LNCaP clone FGC (cell line): ENCODE results near the gene CNTN5.
"Not testable (repeated sequence)": the region's sequence is repeated elsewhere in the genome, so short reads cannot be mapped to it uniquely, and the experiment has no call there.

Experiments used
- DNase-seq: peaks from one replicate; pipeline ENCODE4 v3.0.0-alpha.2; 2011; ENCODE audit warnings: low read depth
- H3K4me3 ChIP-seq: 2 replicates; pipeline ENCODE4 v1.5.1; 2011; ENCODE audit warnings: mild to moderate bottlenecking, low read depth, low read length, control low read depth
- CTCF ChIP-seq: IDR thresholded peaks from 2 replicates; pipeline ENCODE4 v1.5.1; 2012; ENCODE audit warnings: mild to moderate bottlenecking; ENCODE audit not compliant: control insufficient read depth, insufficient read depth; ENCODE audit errors: extremely low read depth

CNTN5 gene

GRCh38 chr11:99098258-99098657, 77.5 kb downstream of the CNTN5 start:
- no peak for DNase-seq

DNA sequence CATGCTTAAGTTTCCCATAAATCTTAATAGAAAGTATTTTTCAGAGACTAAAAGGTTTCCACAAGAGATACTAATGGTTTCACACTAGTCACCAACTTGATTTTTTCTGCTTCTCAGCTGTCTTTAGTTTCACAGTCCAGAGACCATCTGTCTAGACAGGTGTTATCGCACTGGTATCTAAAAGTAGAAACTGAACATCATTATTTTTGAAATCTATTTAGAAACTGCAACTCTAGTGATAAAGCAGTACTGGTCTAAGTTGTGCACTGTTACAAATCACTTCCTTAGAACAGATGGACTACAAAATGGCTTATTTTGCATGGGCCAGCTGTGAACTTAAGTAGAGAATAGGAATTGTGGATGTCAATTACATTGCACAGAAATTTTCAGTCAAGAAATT, 78.0 kb downstream of the CNTN5 start:
- H3K4me3 ChIP-seq: no peak overlapping the region
- TF ChIP-seq CTCF: no peak
- DNase-seq: no peak

More at GRCh38 chr11:99098258-99098657, 77.5 kb downstream of the CNTN5 start:
- no peak for TF ChIP-seq CTCF
- no peak overlapping the region for H3K4me3 ChIP-seq

DNA sequence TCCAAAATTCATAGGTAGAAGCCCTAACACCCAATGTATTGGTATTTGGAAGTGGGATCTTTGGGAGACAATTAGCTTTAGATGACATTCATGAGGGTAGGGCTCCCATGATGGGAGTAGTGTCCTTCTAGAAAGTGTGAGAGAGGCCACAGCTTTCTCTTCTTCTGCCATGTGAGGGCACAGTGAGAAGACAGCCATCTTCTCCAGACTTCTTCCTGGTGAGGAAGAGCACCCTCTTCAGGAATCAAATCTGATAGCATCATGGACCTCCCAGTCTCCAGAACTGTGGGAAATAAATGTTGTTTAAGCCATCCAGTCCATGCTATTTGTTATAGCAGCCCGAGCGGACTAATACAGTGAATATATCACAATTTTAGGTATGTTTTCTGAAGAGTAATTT, 96.9 kb downstream of the CNTN5 start:
- no peak overlapping the region for H3K4me3 ChIP-seq
- TF ChIP-seq CTCF: no peak
- no peak for DNase-seq

- DNase-seq, H3K4me3 ChIP-seq: not testable (repeated sequence)
These were observed 113.1 kb downstream of the CNTN5 start for GRCh38 chr11:99133862-99134261.

- H3K4me3 ChIP-seq: no peak overlapping the region
- no peak for DNase-seq
- no peak for TF ChIP-seq CTCF
These were observed 114.8 kb downstream of the CNTN5 start for GRCh38 chr11:99135508-99135907.

- DNase-seq: no peak
- no peak overlapping the region for H3K4me3 ChIP-seq
- TF ChIP-seq CTCF: no peak
These were observed 121.5 kb downstream of the CNTN5 start for GRCh38 chr11:99142237-99142636.

DNA sequence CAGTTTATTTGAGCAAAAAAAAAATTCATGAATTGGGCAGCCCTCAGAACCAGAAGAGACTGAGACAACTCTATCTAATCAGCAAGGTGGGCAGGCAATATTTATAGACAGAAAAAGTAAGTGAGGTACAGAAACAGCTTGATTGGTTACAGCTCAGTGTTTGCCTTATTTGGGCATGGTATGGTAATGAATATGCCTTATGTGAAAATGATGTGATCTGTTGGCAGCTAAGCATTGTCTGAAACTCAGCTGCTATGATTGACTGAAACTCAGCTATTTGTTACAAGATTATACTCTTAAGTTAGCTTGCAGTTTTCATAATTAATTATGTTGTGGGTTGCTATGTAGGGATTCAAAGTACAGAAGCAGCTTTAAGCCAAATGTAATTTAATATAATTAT, 127.6 kb downstream of the CNTN5 start:
- no peak overlapping the region for H3K4me3 ChIP-seq
- DNase-seq: no peak
- no peak for TF ChIP-seq CTCF
